Astrocyte (in vitro differentiated cells and primary cell): ENCODE measurements around the gene GPX4. TPM values are rescaled to one million over a fixed set of nuclear protein-coding genes. Genes with fewer than 3 reads are reported as not detected.

ENCODE experiments used
- DNase-seq: peaks from one replicate; pipeline ENCODE4 v3.0.0-alpha.2; 2010; ENCODE audit warnings: low read depth
- FAIRE-seq: peaks from 2 replicates; lab custom pipeline; 2011; peaks lifted over from hg19 to GRCh38; lab: Jason Lieb, UNC
- H2AFZ ChIP-seq: 2 replicates; pipeline ENCODE4 v1.6.0; 2012; ENCODE audit warnings: low read depth, low read length, inconsistent platforms
- H3K27ac ChIP-seq: 2 replicates; pipeline ENCODE4 v1.5.1; 2011; ENCODE audit warnings: low read depth, low read length, inconsistent platforms
- H3K27me3 ChIP-seq: 2 replicates; pipeline ENCODE4 v1.6.0; 2011; ENCODE audit warnings: low read length, inconsistent platforms; ENCODE audit not compliant: insufficient read depth
- H3K36me3 ChIP-seq: 2 replicates; pipeline ENCODE4 v1.5.1; 2011; ENCODE audit warnings: low read length, inconsistent platforms; ENCODE audit not compliant: insufficient read depth
- H3K4me1 ChIP-seq: 2 replicates; pipeline ENCODE4 v1.5.1; 2011; ENCODE audit warnings: low read length, inconsistent platforms; ENCODE audit not compliant: insufficient read depth
- H3K4me2 ChIP-seq: 2 replicates; pipeline ENCODE4 v1.6.0; 2012; ENCODE audit warnings: low read length, inconsistent platforms
- H3K4me3 ChIP-seq: 2 replicates; pipeline ENCODE4 v1.5.1; 2011; ENCODE audit warnings: low read depth, mild to moderate bottlenecking, low read length, inconsistent platforms; ENCODE audit not compliant: insufficient read depth
- H3K79me2 ChIP-seq: 2 replicates; pipeline ENCODE4 v1.6.0; 2012; ENCODE audit warnings: mild to moderate bottlenecking, low read length, inconsistent platforms; ENCODE audit not compliant: insufficient read depth
- H3K9ac ChIP-seq: 2 replicates; pipeline ENCODE4 v1.6.0; 2012; ENCODE audit warnings: mild to moderate bottlenecking, low read length, inconsistent platforms
- H3K9me3 ChIP-seq: 2 replicates; pipeline ENCODE4 v1.5.1; 2012; ENCODE audit warnings: low read depth, mild to moderate bottlenecking, low read length, inconsistent platforms; ENCODE audit not compliant: insufficient read depth
- H4K20me1 ChIP-seq: 2 replicates; pipeline ENCODE4 v1.6.0; 2012; ENCODE audit warnings: low read length, inconsistent platforms; ENCODE audit not compliant: insufficient read depth
- H3K27ac Mint-ChIP-seq: one replicate; pipeline ENCODE4 v1.8.0; 2021; ENCODE audit warnings: mild to moderate bottlenecking, mixed read lengths; ENCODE audit not compliant: unreplicated experiment
- H3K27me3 Mint-ChIP-seq: one replicate; pipeline ENCODE4 v1.8.0; 2021; ENCODE audit warnings: low read depth, mixed read lengths; ENCODE audit not compliant: unreplicated experiment
- H3K36me3 Mint-ChIP-seq: one replicate; pipeline ENCODE4 v1.8.0; 2021; ENCODE audit warnings: low read depth, mixed read lengths; ENCODE audit not compliant: unreplicated experiment
- H3K4me1 Mint-ChIP-seq: one replicate; pipeline ENCODE4 v1.8.0; 2021; ENCODE audit warnings: low read depth, mixed read lengths; ENCODE audit not compliant: unreplicated experiment
- H3K4me3 Mint-ChIP-seq: one replicate; pipeline ENCODE4 v1.8.0; 2021; ENCODE audit warnings: mild to moderate bottlenecking, moderate library complexity, mixed read lengths; ENCODE audit not compliant: unreplicated experiment
- H3K9me3 Mint-ChIP-seq: one replicate; pipeline ENCODE4 v1.8.0; 2021; ENCODE audit warnings: mild to moderate bottlenecking, mixed read lengths; ENCODE audit not compliant: unreplicated experiment
- CTCF ChIP-seq: IDR thresholded peaks from 2 replicates; pipeline ENCODE4 v1.5.1; 2011; ENCODE audit warnings: low read depth, mild to moderate bottlenecking, inconsistent platforms, low read length, moderate library complexity; ENCODE audit not compliant: insufficient read depth
- EZH2 ChIP-seq: IDR thresholded peaks from 2 replicates; pipeline ENCODE4 v1.6.1; 2012; ENCODE audit warnings: mild to moderate bottlenecking, low read length, inconsistent platforms; ENCODE audit not compliant: insufficient read depth
- total RNA-seq: library from RNA; stranded (reverse); gene quantifications from 2 replicates; pipeline ENCODE4 v1.2.1, GENCODE V29; 2021

GPX4 gene
- total RNA-seq, 1 donor from 2014 or later = 325 TPM

- TF ChIP-seq CTCF (no peak), EZH2 (no peak)
- Mint-ChIP-seq H3K9me3 (no peaks in the 10 kb centered on the region), H3K27me3 (peaks cover 20% of the 10 kb centered on the region), H3K27ac (no peak overlapping the region), H3K4me1 (no peaks in the 10 kb centered on the region), H3K36me3 (peaks cover 2% of the 10 kb centered on the region), H3K4me3 (no peak overlapping the region)
- H3K4me2 ChIP-seq = no peak overlapping the region
- H3K27ac ChIP-seq = no peak overlapping the region
- H2AFZ ChIP-seq = no peak overlapping the region
- no peak for FAIRE-seq
- no peaks in the 10 kb centered on the region for H3K4me1 ChIP-seq
- H3K9ac ChIP-seq = no peak overlapping the region
- H3K4me3 ChIP-seq = no peak overlapping the region
- no peak for DNase-seq
- H3K9me3 ChIP-seq = no peaks in the 10 kb centered on the region
- H3K27me3 ChIP-seq = peaks cover 21% of the 10 kb centered on the region
- no peaks in the 10 kb centered on the region for H4K20me1 ChIP-seq
- H3K36me3 ChIP-seq = no peaks in the 10 kb centered on the region
- no peaks in the 10 kb centered on the region for H3K79me2 ChIP-seq
Measured at GRCh38 chr19:1074544-1075283, 29.1 kb upstream of the GPX4 start.

GRCh38 chr19:1076046-1076386 is 27.8 kb upstream of the GPX4 start:
- Mint-ChIP-seq H3K27me3 (peaks cover 15% of the 10 kb centered on the region), H3K4me3 (no peak overlapping the region), H3K36me3 (peaks cover 2% of the 10 kb centered on the region), H3K27ac (no peak overlapping the region), H3K9me3 (no peaks in the 10 kb centered on the region), H3K4me1 (no peaks in the 10 kb centered on the region)
- Histone ChIP-seq H3K27ac (no peak overlapping the region), H3K27me3 (peaks cover 11% of the 10 kb centered on the region), H3K36me3 (no peaks in the 10 kb centered on the region), H3K9ac (no peak overlapping the region), H3K4me1 (no peaks in the 10 kb centered on the region), H3K4me3 (no peak overlapping the region), H3K4me2 (no peak overlapping the region), H3K9me3 (no peaks in the 10 kb centered on the region), H2AFZ (no peak overlapping the region), H4K20me1 (no peaks in the 10 kb centered on the region), H3K79me2 (no peaks in the 10 kb centered on the region)
- no peak for DNase-seq
- FAIRE-seq = no peak
- no peak for TF ChIP-seq CTCF
- TF ChIP-seq EZH2 = no peak

- H3K27me3 Mint-ChIP-seq = peaks cover 11% of the 10 kb centered on the region
Measured at GRCh38 chr19:1076951-1077350, 26.8 kb upstream of the GPX4 start.

More at GRCh38 chr19:1076951-1077350, 26.8 kb upstream of the GPX4 start:
- Mint-ChIP-seq H3K36me3 (no peaks in the 10 kb centered on the region), H3K27ac (no peak overlapping the region), H3K9me3 (no peaks in the 10 kb centered on the region), H3K4me1 (no peaks in the 10 kb centered on the region), H3K4me3 (no peak overlapping the region)
- H3K36me3 ChIP-seq = no peaks in the 10 kb centered on the region
- no peak overlapping the region for H3K9ac ChIP-seq
- no peaks in the 10 kb centered on the region for H3K79me2 ChIP-seq
- TF ChIP-seq EZH2 (no peak), CTCF (no peak)
- H3K4me3 ChIP-seq = no peak overlapping the region
- H3K27ac ChIP-seq = no peak overlapping the region
- FAIRE-seq (no peak), DNase-seq (no peak)
- H2AFZ ChIP-seq = no peak overlapping the region
- no peaks in the 10 kb centered on the region for H4K20me1 ChIP-seq
- no peaks in the 10 kb centered on the region for H3K9me3 ChIP-seq
- no peaks in the 10 kb centered on the region for H3K4me1 ChIP-seq
- no peak overlapping the region for H3K4me2 ChIP-seq
- peaks cover 5% of the 10 kb centered on the region for H3K27me3 ChIP-seq
